Measurements from ENCODE around the gene ERRFI1.

ERRFI1 gene

GRCh38 chr1:7984811-7985210 lies 41.3 kb downstream of the ERRFI1 start:
- no peak for TF ChIP-seq CTCF (IDR thresholded peaks at IDR 0.05; ENCODE audit: control insufficient read depth, extremely low read depth, insufficient read depth)
- no peak for DNase-seq (ENCODE audit: low read depth)
- no peak overlapping the region for H3K4me3 ChIP-seq (ENCODE audit: low read depth, low read length)

- DNase-seq (ENCODE audit: low read depth): no peak
- TF ChIP-seq CTCF (IDR thresholded peaks at IDR 0.05; ENCODE audit: control insufficient read depth, extremely low read depth, insufficient read depth): no peak
- H3K4me3 ChIP-seq (ENCODE audit: low read depth, low read length): no peak overlapping the region
Observed at GRCh38 chr1:7983086-7983778, 42.9 kb downstream of the ERRFI1 start.

- no peak for TF ChIP-seq CTCF (IDR thresholded peaks at IDR 0.05; ENCODE audit: control insufficient read depth, extremely low read depth, insufficient read depth)
- no peak for DNase-seq (ENCODE audit: low read depth)
- no peak overlapping the region for H3K4me3 ChIP-seq (ENCODE audit: low read depth, low read length)
Observed at GRCh38 chr1:7980984-7981383, 45.1 kb downstream of the ERRFI1 start.

- DNase-seq (ENCODE audit: low read depth): peak; percentile 89
Observed at GRCh38 chr1:7975212-7975865, 50.8 kb downstream of the ERRFI1 start.

GRCh38 chr1:7973086-7973485 lies 53.0 kb downstream of the ERRFI1 start:
- H3K4me3 ChIP-seq (ENCODE audit: low read depth, low read length): no peak overlapping the region
- TF ChIP-seq CTCF (IDR thresholded peaks at IDR 0.05; ENCODE audit: control insufficient read depth, extremely low read depth, insufficient read depth): no peak

More at GRCh38 chr1:7975212-7975865, 50.8 kb downstream of the ERRFI1 start:
- H3K4me3 ChIP-seq (ENCODE audit: low read depth, low read length): no peak overlapping the region
- peak; percentile 99 for TF ChIP-seq CTCF (IDR thresholded peaks at IDR 0.05; ENCODE audit: control insufficient read depth, extremely low read depth, insufficient read depth)

GRCh38 chr1:7972285-7972684 lies 53.8 kb downstream of the ERRFI1 start:
- no peak for DNase-seq (ENCODE audit: low read depth)
- TF ChIP-seq CTCF (IDR thresholded peaks at IDR 0.05; ENCODE audit: control insufficient read depth, extremely low read depth, insufficient read depth): no peak
- no peak overlapping the region for H3K4me3 ChIP-seq (ENCODE audit: low read depth, low read length)

More at GRCh38 chr1:7973086-7973485, 53.0 kb downstream of the ERRFI1 start:
- no peak for DNase-seq (ENCODE audit: low read depth)
